A673 (cell line): ENCODE measurements around the gene FRY. TPM values are rescaled to one million over a fixed set of nuclear protein-coding genes. Genes with fewer than 3 reads are reported as not detected.

Experiments used
- BruUV-seq: library from RNA; stranded (reverse); fragments of 400-500 nt; replicated peaks from 2 replicates; lab custom pipeline; 2021; lab: Mats Ljungman, UMichigan
- CTCF ChIA-PET: fragments of 300-600 bp; sonication (Branson Sonifier 250); formaldehyde crosslinking; loops from one replicate; lab custom pipeline; 2022; ENCODE audit warnings: antibody characterized with exemption; lab: Charles Lee
- POLR2A ChIA-PET: fragments of 300-600 bp; sonication (Branson Sonifier 250); formaldehyde crosslinking; loops from one replicate; lab custom pipeline; 2022; ENCODE audit warnings: antibody characterized with exemption; ENCODE audit not compliant: low non-redundant PET; lab: Charles Lee
- DNase-seq: peaks from one replicate; pipeline ENCODE4 v3.0.0-alpha.2; 2015; ENCODE audit warnings: low spot score
- H3K27ac ChIP-seq: fragments of 200-600 bp; sonication (generic); 2 replicates; pipeline ENCODE4 v1.5.1; 2016; ENCODE audit warnings: mixed run types, low read depth, mild to moderate bottlenecking, mixed read lengths, antibody characterized with exemption, low read length; ENCODE audit not compliant: poor library complexity, severe bottlenecking
- H3K27me3 ChIP-seq: fragments of 200-600 bp; sonication (generic); replicated peaks from 2 replicates; pipeline ENCODE4 v1.6.1; 2017; ENCODE audit warnings: mixed run types, low read depth, mild to moderate bottlenecking, mixed read lengths, antibody characterized with exemption, low read length; ENCODE audit not compliant: insufficient read depth, poor library complexity
- H3K36me3 ChIP-seq: fragments of 200-600 bp; sonication (generic); 2 replicates; pipeline ENCODE4 v1.6.1; 2016; ENCODE audit warnings: mixed run types, mild to moderate bottlenecking, mixed read lengths, antibody characterized with exemption, low read length; ENCODE audit not compliant: insufficient read depth, poor library complexity, severe bottlenecking
- H3K4me1 ChIP-seq: fragments of 200-600 bp; sonication (generic); 2 replicates; pipeline ENCODE4 v1.6.1; 2017; ENCODE audit warnings: mixed run types, mild to moderate bottlenecking, mixed read lengths, antibody characterized with exemption, low read length; ENCODE audit not compliant: insufficient read depth, poor library complexity, severe bottlenecking
- H3K4me3 ChIP-seq: fragments of 200-600 bp; sonication (generic); 2 replicates; pipeline ENCODE4 v1.5.1; 2016; ENCODE audit warnings: low read depth, mixed run types, mild to moderate bottlenecking, mixed read lengths, low read length; ENCODE audit not compliant: poor library complexity, severe bottlenecking
- H3K9me3 ChIP-seq: fragments of 200-600 bp; sonication (generic); 2 replicates; pipeline ENCODE4 v1.6.1; 2016; ENCODE audit warnings: mixed run types, low read depth, mild to moderate bottlenecking, mixed read lengths, antibody characterized with exemption, low read length; ENCODE audit not compliant: poor library complexity, severe bottlenecking
- EZH2 ChIP-seq: fragments of 200-600 bp; sonication (generic); IDR thresholded peaks from 2 replicates; pipeline ENCODE4 v1.6.1; 2017; ENCODE audit warnings: borderline replicate concordance, low read depth, mild to moderate bottlenecking, mixed read lengths, antibody characterized with exemption, low read length; ENCODE audit not compliant: poor library complexity, severe bottlenecking
- intact Hi-C: fragments of 100-400 bp; cut with micrococcal nuclease; formaldehyde crosslinking; loops from one replicate; pipeline ENCODE4 v1.10.0; 2022; ENCODE audit not compliant: unreplicated experiment
- total RNA-seq: library from RNA; stranded (reverse); gene quantifications from 2 replicates; pipeline ENCODE4 v1.2.3, GENCODE V29; 2021
- TF ChIP-seq, protein P1 (sequence below): fragments of 300-800, 200-600 bp; sonication (generic); conservative IDR thresholded peaks from 2 replicates; pipeline ENCODE4 v1.5.1; 2017; ENCODE audit warnings: low read depth, mild to moderate bottlenecking, antibody characterized with exemption, low read length, moderate library complexity, mixed read lengths

Gene FRY
- total RNA-seq, 1 experiment from 2014 or later, result 0.58 TPM

DNA sequence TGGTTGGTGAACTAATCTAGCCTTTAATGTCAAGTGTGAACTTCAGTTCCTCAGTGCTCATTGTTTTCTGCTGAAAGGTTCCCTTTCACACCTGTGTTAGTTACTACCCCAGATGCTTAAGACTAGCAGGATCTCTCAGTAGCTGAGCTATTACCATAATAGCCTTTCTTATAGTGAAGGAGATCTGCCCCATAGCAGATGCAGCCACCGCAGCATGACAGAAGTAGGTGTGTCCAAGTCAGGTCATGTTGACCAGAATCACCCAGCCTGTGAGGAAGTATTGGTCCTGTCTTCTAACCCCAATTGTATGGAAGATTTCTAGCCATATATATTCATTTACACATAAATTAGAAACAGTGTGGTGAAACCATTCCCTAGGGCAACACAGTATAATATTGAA is 246.3 kb downstream of the FRY start:
- TF ChIP-seq, protein P1, sequence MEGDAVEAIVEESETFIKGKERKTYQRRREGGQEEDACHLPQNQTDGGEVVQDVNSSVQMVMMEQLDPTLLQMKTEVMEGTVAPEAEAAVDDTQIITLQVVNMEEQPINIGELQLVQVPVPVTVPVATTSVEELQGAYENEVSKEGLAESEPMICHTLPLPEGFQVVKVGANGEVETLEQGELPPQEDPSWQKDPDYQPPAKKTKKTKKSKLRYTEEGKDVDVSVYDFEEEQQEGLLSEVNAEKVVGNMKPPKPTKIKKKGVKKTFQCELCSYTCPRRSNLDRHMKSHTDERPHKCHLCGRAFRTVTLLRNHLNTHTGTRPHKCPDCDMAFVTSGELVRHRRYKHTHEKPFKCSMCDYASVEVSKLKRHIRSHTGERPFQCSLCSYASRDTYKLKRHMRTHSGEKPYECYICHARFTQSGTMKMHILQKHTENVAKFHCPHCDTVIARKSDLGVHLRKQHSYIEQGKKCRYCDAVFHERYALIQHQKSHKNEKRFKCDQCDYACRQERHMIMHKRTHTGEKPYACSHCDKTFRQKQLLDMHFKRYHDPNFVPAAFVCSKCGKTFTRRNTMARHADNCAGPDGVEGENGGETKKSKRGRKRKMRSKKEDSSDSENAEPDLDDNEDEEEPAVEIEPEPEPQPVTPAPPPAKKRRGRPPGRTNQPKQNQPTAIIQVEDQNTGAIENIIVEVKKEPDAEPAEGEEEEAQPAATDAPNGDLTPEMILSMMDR, result no peak
- TF ChIP-seq EZH2, result no peak
- H3K36me3 ChIP-seq, result no peaks in the 10 kb centered on the region
- intact Hi-C loops, result no loop called here
- H3K27ac ChIP-seq, result no peak overlapping the region
- no peak overlapping the region for H3K4me3 ChIP-seq
- no peaks in the 10 kb centered on the region for H3K27me3 ChIP-seq
- POLR2A ChIA-PET, result no interaction called here
- CTCF ChIA-PET, result no interaction called here
- DNase-seq, result no peak
- H3K4me1 ChIP-seq, result no peaks in the 10 kb centered on the region
- H3K9me3 ChIP-seq, result no peaks in the 10 kb centered on the region
- BruUV-seq, result no TSS peak

DNA sequence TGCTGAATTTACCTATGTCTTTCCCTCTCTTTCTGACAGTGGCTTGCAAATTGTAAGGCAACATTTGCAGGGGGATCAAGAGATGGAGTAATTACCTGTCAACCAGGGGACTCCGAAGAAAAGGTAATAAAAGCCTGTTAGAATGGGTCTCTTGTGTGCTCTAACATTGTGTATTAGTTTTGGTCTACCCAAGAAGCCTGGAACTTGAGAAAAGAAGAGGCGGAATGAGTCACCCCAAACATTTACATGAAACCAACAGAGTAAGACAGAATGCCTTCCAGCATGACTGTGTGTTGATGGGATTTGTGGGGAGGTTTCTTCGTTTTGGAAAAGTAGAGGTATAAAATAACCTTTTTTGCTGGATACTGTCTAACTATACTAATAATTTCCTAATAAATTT is 246.9 kb downstream of the FRY start:
- BruUV-seq, result no TSS peak
- CTCF ChIA-PET, result no interaction called here
- no peaks in the 10 kb centered on the region for H3K36me3 ChIP-seq
- DNase-seq, result no peak
- no peak for TF ChIP-seq EZH2
- TF ChIP-seq, protein P1, result no peak
- no peak overlapping the region for H3K4me3 ChIP-seq
- no peak overlapping the region for H3K27ac ChIP-seq
- H3K4me1 ChIP-seq, result no peaks in the 10 kb centered on the region
- intact Hi-C loops, result no loop called here
- no peaks in the 10 kb centered on the region for H3K27me3 ChIP-seq
- POLR2A ChIA-PET, result no interaction called here
- no peaks in the 10 kb centered on the region for H3K9me3 ChIP-seq

DNA sequence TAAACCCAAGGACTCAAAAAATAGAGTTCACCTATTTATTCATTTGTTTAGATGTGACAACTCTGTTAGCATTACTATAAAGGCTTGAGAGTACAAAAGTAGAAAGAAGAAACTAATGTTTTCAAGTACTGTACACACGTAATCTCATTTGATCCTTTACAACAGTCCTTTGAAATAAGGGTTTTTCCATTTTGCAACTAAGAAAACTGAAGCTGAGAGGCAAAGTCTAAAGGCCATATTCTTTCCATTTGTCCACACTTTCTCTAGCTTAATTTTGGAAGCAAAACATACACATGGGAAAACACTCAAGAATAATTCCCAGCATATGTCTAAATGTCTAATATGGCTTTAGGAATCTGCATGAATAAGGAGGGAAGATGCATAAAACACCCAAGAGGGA is 249.5 kb downstream of the FRY start:
- no peaks in the 10 kb centered on the region for H3K27me3 ChIP-seq
- H3K9me3 ChIP-seq, result no peaks in the 10 kb centered on the region
- H3K27ac ChIP-seq, result no peak overlapping the region
- POLR2A ChIA-PET, result no interaction called here
- DNase-seq, result no peak
- no peaks in the 10 kb centered on the region for H3K36me3 ChIP-seq
- CTCF ChIA-PET, result no interaction called here
- TF ChIP-seq, protein P1, result no peak
- no peak for TF ChIP-seq EZH2
- intact Hi-C loops, result no loop called here
- peaks cover 3% of the 10 kb centered on the region for H3K4me1 ChIP-seq
- H3K4me3 ChIP-seq, result no peak overlapping the region
- BruUV-seq, result no TSS peak
